HepG2 (cell line): ENCODE measurements around the gene SRSF2. TPM values are rescaled to one million over a fixed set of nuclear protein-coding genes. Genes with fewer than 3 reads are reported as not detected.

ENCODE experiments used
- AGO1 ChIP-seq: fragments of 200-400 bp; formaldehyde crosslinking; IDR thresholded peaks from 2 replicates; pipeline ENCODE4 v1.6.1; 2017; ENCODE audit warnings: mild to moderate bottlenecking, low read depth, low read length, moderate library complexity; ENCODE audit not compliant: poor library complexity, severe bottlenecking
- EED ChIP-seq: sonication (generic); formaldehyde crosslinking; IDR thresholded peaks from 2 replicates; pipeline ENCODE4 v1.5.0; 2020; ENCODE audit warnings: mild to moderate bottlenecking, missing genetic modification reagents
- FOXA1 ChIP-seq, 2 experiments: fragments of 450-650 bp in 1 of 2; sonication (generic) in 1 of 2; formaldehyde crosslinking in 1 of 2; IDR thresholded peaks; 2 replicates each; pipeline versions ENCODE4 v1.4.0 to v1.6.1; 2016 to 2020; ENCODE audit warnings: missing genetic modification reagents in 1 of 2
- IKZF4 ChIP-seq: sonication (generic); formaldehyde crosslinking; IDR thresholded peaks from 2 replicates; pipeline ENCODE4 v1.5.1; 2020; ENCODE audit warnings: borderline replicate concordance, mild to moderate bottlenecking, low read depth, missing genetic modification reagents; ENCODE audit errors: not compliant biosample characterization
- KLF15 ChIP-seq: sonication (generic); formaldehyde crosslinking; IDR thresholded peaks from 2 replicates; pipeline ENCODE4 v1.8.1; 2023; ENCODE audit warnings: borderline replicate concordance, mild to moderate bottlenecking, inconsistent platforms, missing genetic modification reagents, mixed read lengths
- KLF16 ChIP-seq, 2 experiments: sonication (generic) in 1 of 2; formaldehyde crosslinking in 1 of 2; IDR thresholded peaks; 2 replicates each; pipeline versions ENCODE4 v1.6.1 to v1.8.0; 2016 to 2023; ENCODE audit warnings: missing genetic modification reagents in 2 of 2, missing compliant biosample characterization in 1 of 2
- MAZ ChIP-seq, 2 experiments: sonication (generic) in 1 of 2; formaldehyde crosslinking in 1 of 2; IDR thresholded peaks; 2 replicates each; pipeline versions ENCODE4 v1.5.0 to v1.6.1; 2012 to 2020; ENCODE audit warnings: low read depth in 2 of 2, mild to moderate bottlenecking in 2 of 2, borderline replicate concordance in 1 of 2, improper control_type of control experiment in 1 of 2, low read length in 1 of 2, missing genetic modification reagents in 1 of 2, moderate library complexity in 1 of 2
- NCOA5 ChIP-seq: sonication (generic); formaldehyde crosslinking; IDR thresholded peaks from 2 replicates; pipeline ENCODE4 v1.4.0; 2020; ENCODE audit warnings: missing genetic modification reagents
- NONO ChIP-seq, 2 experiments: fragments of 450-650 bp in 1 of 2; sonication (generic) in 1 of 2; formaldehyde crosslinking in 1 of 2; IDR thresholded peaks in 1 of 2; conservative IDR thresholded peaks in 1 of 2; 2 replicates each; pipeline versions ENCODE4 v1.6.1 to v1.8.0; 2017 to 2022; ENCODE audit warnings: mild to moderate bottlenecking in 1 of 2, missing genetic modification reagents in 1 of 2, moderate library complexity in 1 of 2
- RBFOX2 ChIP-seq: fragments of 200-400 bp; formaldehyde crosslinking; IDR thresholded peaks from 2 replicates; pipeline ENCODE4 v1.6.1; 2017; ENCODE audit warnings: low read depth, mild to moderate bottlenecking, low read length
- ZBTB42 ChIP-seq: sonication (generic); formaldehyde crosslinking; IDR thresholded peaks from 2 replicates; pipeline ENCODE4 v1.5.0; 2020; ENCODE audit warnings: mild to moderate bottlenecking, missing genetic modification reagents
- ZKSCAN8 ChIP-seq: IDR thresholded peaks from 2 replicates; pipeline ENCODE4 v1.6.1; 2016; ENCODE audit warnings: borderline replicate concordance, missing genetic modification reagents, missing compliant biosample characterization
- ZNF138 ChIP-seq: sonication (generic); formaldehyde crosslinking; IDR thresholded peaks from 2 replicates; pipeline ENCODE4 v1.5.0; 2020; ENCODE audit warnings: mild to moderate bottlenecking, low read depth, missing genetic modification reagents
- ZNF333 ChIP-seq: sonication (generic); formaldehyde crosslinking; IDR thresholded peaks from 2 replicates; pipeline ENCODE4 v1.4.0; 2020; ENCODE audit warnings: mild to moderate bottlenecking, missing genetic modification reagents, borderline replicate concordance
- ZNF670 ChIP-seq: sonication (generic); formaldehyde crosslinking; IDR thresholded peaks from 2 replicates; pipeline ENCODE4 v1.8.0; 2022; ENCODE audit warnings: mild to moderate bottlenecking, missing genetic modification reagents, borderline replicate concordance
- ZSCAN9 ChIP-seq: IDR thresholded peaks from 2 replicates; pipeline ENCODE4 v1.6.1; 2016; ENCODE audit warnings: borderline replicate concordance
- polyA plus RNA-seq, 8 experiments: library from polyadenylated mRNA; depleted of rRNA in 3 of 8; stranded (reverse) in 7 of 8; unstranded in 1 of 8; fragments of >200 nt; fragmentation: Illumina TruSeq in 4 of 8; extraction: Trizol in 4 of 8; gene quantifications; 2 replicates each; pipeline versions ENCODE4 v1.2.1 to v1.2.3, GENCODE V29; 2011 to 2016; ENCODE audit warnings: low read depth in 4 of 8, missing spikeins in 1 of 8, mixed read lengths in 1 of 8; ENCODE audit not compliant: insufficient read depth in 1 of 8
- total RNA-seq, 5 experiments: library from RNA; depleted of rRNA; stranded (reverse); fragments of >200 nt; fragmentation: Illumina TruSeq; extraction: Trizol; gene quantifications; 2 replicates each; pipeline ENCODE4 v1.2.3, GENCODE V29; 2016; ENCODE audit warnings: low read depth in 1 of 5
- TF ChIP-seq, protein P1 (sequence below): sonication (generic); formaldehyde crosslinking; IDR thresholded peaks from 2 replicates; pipeline ENCODE4 v1.4.0; 2020; ENCODE audit warnings: mild to moderate bottlenecking, missing genetic modification reagents
- TF ChIP-seq, protein P2 (sequence below): sonication (generic); formaldehyde crosslinking; IDR thresholded peaks from 2 replicates; pipeline ENCODE4 v1.5.1; 2020; ENCODE audit warnings: missing genetic modification reagents, mild to moderate bottlenecking, borderline replicate concordance
- TF ChIP-seq, protein P3 (sequence below): sonication (generic); formaldehyde crosslinking; IDR thresholded peaks from 2 replicates; pipeline ENCODE4 v1.4.0; 2020; ENCODE audit warnings: missing genetic modification reagents, mild to moderate bottlenecking, borderline replicate concordance
- TF ChIP-seq, protein P4 (sequence below): sonication (generic); formaldehyde crosslinking; IDR thresholded peaks from 2 replicates; pipeline ENCODE4 v1.9.0; 2021; ENCODE audit warnings: missing genetic modification reagents, mild to moderate bottlenecking, borderline replicate concordance
- TF ChIP-seq, protein P5 (sequence below): sonication (generic); formaldehyde crosslinking; IDR thresholded peaks from 2 replicates; pipeline ENCODE4 v1.5.1; 2020; ENCODE audit warnings: missing genetic modification reagents, mild to moderate bottlenecking, borderline replicate concordance

The SRSF2 gene
- total and polyA plus RNA-seq, 2 of the 13 experiments (the other 11 are each of a cell fraction or from before 2014, with no cell fraction given) = 306 to 319 TPM

DNA sequence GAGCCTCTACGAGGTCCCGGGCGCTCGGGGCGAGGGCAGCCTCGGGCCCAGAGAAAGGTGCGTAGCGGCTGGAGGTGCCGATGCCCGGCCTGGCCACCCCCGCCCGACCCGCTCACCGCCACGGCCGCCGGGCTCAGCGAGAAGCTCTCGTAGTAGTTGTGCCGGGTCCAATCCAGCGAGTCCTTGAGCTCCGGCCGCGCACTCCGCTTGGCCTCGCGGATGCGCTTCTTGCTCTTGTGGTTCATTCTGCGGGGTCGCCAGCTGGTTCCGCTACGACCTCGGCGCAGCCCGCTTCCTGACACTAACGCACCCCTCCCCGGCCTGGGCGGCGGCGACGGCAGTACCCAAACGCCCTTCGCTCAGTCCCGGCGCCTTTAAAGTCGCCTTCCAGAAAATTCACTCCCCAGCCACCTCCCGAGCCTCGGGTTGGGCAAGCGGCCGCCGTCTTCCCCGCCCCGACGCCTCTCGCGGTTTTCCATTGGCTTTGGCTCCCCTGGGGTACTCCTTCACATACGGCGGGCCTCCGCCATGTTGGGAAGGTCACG, 10.8 kb downstream of the SRSF2 start, which contains the start of gene JMJD6 (continued):
- peak in 1 of 2 experiments; percentile 88; a peak in 2 of 4 replicates for TF ChIP-seq KLF16 (CRISPR knock-in tag; IDR thresholded peaks at IDR 0.05)
- TF ChIP-seq NONO (IDR thresholded peaks at IDR 0.05) = no peak
- no peak for TF ChIP-seq NONO (CRISPR knock-in tag; conservative IDR thresholded peaks at IDR 0.05)
- TF ChIP-seq ZNF138 (CRISPR knock-in tag) = peak; percentile 74; the same call in 1 of the 2 replicates
- peak; percentile 16; the same call in 1 of the 2 replicates for TF ChIP-seq ZKSCAN8
- TF ChIP-seq ZNF670 = no peak; the same call in 1 of the 2 replicates
- TF ChIP-seq MAZ (IDR thresholded peaks at IDR 0.05; ENCODE audit: borderline replicate concordance, low read depth, low read length) = peak; percentile 33; the same call in 1 of the 2 replicates
- TF ChIP-seq MAZ (CRISPR knock-in tag; IDR thresholded peaks at IDR 0.05; ENCODE audit: low read depth) = peak; percentile 84
- TF ChIP-seq, protein P1, sequence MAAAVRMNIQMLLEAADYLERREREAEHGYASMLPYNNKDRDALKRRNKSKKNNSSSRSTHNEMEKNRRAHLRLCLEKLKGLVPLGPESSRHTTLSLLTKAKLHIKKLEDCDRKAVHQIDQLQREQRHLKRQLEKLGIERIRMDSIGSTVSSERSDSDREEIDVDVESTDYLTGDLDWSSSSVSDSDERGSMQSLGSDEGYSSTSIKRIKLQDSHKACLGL (CRISPR knock-in tag) = peak; percentile 43; the same call in 1 of the 2 replicates
- TF ChIP-seq, protein P2, sequence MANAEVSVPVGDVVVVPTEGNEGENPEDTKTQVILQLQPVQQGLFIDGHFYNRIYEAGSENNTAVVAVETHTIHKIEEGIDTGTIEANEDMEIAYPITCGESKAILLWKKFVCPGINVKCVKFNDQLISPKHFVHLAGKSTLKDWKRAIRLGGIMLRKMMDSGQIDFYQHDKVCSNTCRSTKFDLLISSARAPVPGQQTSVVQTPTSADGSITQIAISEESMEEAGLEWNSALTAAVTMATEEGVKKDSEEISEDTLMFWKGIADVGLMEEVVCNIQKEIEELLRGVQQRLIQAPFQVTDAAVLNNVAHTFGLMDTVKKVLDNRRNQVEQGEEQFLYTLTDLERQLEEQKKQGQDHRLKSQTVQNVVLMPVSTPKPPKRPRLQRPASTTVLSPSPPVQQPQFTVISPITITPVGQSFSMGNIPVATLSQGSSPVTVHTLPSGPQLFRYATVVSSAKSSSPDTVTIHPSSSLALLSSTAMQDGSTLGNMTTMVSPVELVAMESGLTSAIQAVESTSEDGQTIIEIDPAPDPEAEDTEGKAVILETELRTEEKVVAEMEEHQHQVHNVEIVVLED (CRISPR knock-in tag) = peak; percentile 93
- TF ChIP-seq, protein P3, sequence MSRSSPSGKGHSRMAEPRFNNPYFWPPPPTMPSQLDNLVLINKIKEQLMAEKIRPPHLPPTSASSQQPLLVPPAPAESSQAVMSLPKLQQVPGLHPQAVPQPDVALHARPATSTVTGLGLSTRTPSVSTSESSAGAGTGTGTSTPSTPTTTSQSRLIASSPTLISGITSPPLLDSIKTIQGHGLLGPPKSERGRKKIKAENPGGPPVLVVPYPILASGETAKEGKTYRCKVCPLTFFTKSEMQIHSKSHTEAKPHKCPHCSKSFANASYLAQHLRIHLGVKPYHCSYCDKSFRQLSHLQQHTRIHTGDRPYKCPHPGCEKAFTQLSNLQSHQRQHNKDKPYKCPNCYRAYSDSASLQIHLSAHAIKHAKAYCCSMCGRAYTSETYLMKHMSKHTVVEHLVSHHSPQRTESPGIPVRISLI = no peak
- TF ChIP-seq, protein P4, sequence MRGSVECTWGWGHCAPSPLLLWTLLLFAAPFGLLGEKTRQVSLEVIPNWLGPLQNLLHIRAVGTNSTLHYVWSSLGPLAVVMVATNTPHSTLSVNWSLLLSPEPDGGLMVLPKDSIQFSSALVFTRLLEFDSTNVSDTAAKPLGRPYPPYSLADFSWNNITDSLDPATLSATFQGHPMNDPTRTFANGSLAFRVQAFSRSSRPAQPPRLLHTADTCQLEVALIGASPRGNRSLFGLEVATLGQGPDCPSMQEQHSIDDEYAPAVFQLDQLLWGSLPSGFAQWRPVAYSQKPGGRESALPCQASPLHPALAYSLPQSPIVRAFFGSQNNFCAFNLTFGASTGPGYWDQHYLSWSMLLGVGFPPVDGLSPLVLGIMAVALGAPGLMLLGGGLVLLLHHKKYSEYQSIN (CRISPR knock-in tag) = peak; percentile 70; the same call in 1 of the 2 replicates
- TF ChIP-seq ZSCAN9 (CRISPR knock-in tag) = 0 out of 2 replicates have a peak, but pooled peaks have one; percentile 15
- TF ChIP-seq ZNF333 = peak; percentile 54; the same call in 1 of the 2 replicates
- TF ChIP-seq, protein P5, sequence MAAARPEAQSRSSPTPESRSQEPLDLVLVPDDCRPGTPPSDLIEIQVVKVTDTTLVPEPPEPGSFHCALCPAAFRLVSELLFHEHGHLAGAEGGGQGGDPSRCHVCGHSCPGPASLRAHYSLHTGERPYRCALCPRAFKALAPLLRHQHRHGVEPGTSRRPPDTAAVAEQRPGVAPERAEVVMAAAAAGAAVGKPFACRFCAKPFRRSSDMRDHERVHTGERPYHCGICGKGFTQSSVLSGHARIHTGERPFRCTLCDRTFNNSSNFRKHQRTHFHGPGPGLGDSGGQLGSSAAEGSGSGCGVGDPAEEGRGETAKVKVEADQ (CRISPR knock-in tag) = no peak
- no peak for TF ChIP-seq FOXA1 (IDR thresholded peaks at IDR 0.05)
- peak; percentile 38; the same call in 1 of the 2 replicates for TF ChIP-seq FOXA1 (CRISPR knock-in tag; IDR thresholded peaks at IDR 0.05)
- TF ChIP-seq AGO1 = peak; percentile 69
- TF ChIP-seq EED (CRISPR knock-in tag) = peak; percentile 94
- peak; percentile 79 for TF ChIP-seq ZBTB42 (CRISPR knock-in tag)
- TF ChIP-seq RBFOX2 = peak; percentile 91
- TF ChIP-seq NCOA5 (CRISPR knock-in tag) = no peak
- peak; percentile 67 for TF ChIP-seq IKZF4 (CRISPR knock-in tag)
- TF ChIP-seq KLF15 (CRISPR knock-in tag) = no peak; the same call in 1 of the 2 replicates
